ENCODE measurements around the gene CFAP299. TPM values are rescaled to one million over a fixed set of nuclear protein-coding genes. Genes with fewer than 3 reads are reported as not detected.

CFAP299 gene
- total and polyA plus RNA-seq, 2 of the 8 experiments (the other 6 are each of a cell fraction or from before 2014, with no cell fraction given), result not detected

GRCh38 chr4:80412322-80412721, 76.8 kb downstream of the CFAP299 start (continued):
- TF ChIP-seq RXRA (IDR thresholded peaks at IDR 0.05; ENCODE audit: insufficient read depth, low read depth, low read length) (no peak), JUND (IDR thresholded peaks at IDR 0.05; ENCODE audit: low read length) (no peak), CBX8 (IDR thresholded peaks at IDR 0.05; ENCODE audit: borderline replicate concordance, low read depth, low read length) (no peak), YY1 (IDR thresholded peaks at IDR 0.05; ENCODE audit: low read depth, low read length) (no peak), TAF1 (IDR thresholded peaks at IDR 0.05; ENCODE audit: low read depth, low read length) (no peak)
